ENCODE data around the gene TRAT1.

GRCh38 chr3:108779496-108779895, 43.1 kb upstream of the TRAT1 start:
- no peak for TF ChIP-seq POLR2AphosphoS5 (IDR thresholded peaks at IDR 0.05)
- TF ChIP-seq, protein P1, sequence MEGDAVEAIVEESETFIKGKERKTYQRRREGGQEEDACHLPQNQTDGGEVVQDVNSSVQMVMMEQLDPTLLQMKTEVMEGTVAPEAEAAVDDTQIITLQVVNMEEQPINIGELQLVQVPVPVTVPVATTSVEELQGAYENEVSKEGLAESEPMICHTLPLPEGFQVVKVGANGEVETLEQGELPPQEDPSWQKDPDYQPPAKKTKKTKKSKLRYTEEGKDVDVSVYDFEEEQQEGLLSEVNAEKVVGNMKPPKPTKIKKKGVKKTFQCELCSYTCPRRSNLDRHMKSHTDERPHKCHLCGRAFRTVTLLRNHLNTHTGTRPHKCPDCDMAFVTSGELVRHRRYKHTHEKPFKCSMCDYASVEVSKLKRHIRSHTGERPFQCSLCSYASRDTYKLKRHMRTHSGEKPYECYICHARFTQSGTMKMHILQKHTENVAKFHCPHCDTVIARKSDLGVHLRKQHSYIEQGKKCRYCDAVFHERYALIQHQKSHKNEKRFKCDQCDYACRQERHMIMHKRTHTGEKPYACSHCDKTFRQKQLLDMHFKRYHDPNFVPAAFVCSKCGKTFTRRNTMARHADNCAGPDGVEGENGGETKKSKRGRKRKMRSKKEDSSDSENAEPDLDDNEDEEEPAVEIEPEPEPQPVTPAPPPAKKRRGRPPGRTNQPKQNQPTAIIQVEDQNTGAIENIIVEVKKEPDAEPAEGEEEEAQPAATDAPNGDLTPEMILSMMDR (IDR thresholded peaks at IDR 0.05): no peak
- TF ChIP-seq EP300 (IDR thresholded peaks at IDR 0.05): no peak

Measured in stomach (tissue), 4 donors.